Kidney (tissue), 14 donors: Measurements from ENCODE around the gene CPNE8. TPM values are rescaled to one million over a fixed set of nuclear protein-coding genes. Genes with fewer than 3 reads are reported as not detected.

Experiments used
- DNase-seq, 5 donors: peaks; one replicate each; pipeline ENCODE4 v3.0.0-alpha.2; 2013 to 2020
- FAIRE-seq: peaks from 2 replicates; lab custom pipeline; 2012; peaks lifted over from hg19 to GRCh38; lab: Jason Lieb, UNC
- H3K27ac ChIP-seq, 2 donors: one replicate each; pipeline ENCODE4 v1.7.0; 2013; ENCODE audit warnings: low read depth in 2 of 2, low read length in 2 of 2, inconsistent platforms in 1 of 2
- H3K27me3 ChIP-seq: one replicate; pipeline ENCODE4 v1.7.1; 2013; ENCODE audit warnings: low read length, inconsistent platforms; ENCODE audit not compliant: control insufficient read depth, insufficient read depth
- H3K36me3 ChIP-seq, 3 donors: one replicate each; pipeline versions ENCODE4 v1.7.0 to v1.7.1; 2013; ENCODE audit warnings: low read length in 3 of 3, control low read depth in 1 of 3, inconsistent platforms in 1 of 3; ENCODE audit not compliant: insufficient read depth in 3 of 3, control insufficient read depth in 2 of 3
- H3K4me1 ChIP-seq, 3 donors: one replicate each; pipeline versions ENCODE4 v1.7.0 to v1.7.1; 2013; ENCODE audit warnings: low read length in 3 of 3, inconsistent platforms in 1 of 3, low read depth in 1 of 3; ENCODE audit not compliant: control insufficient read depth in 2 of 3, insufficient read depth in 2 of 3
- H3K4me3 ChIP-seq, 3 donors: one replicate each; pipeline versions ENCODE4 v1.7.0 to v1.8.1; 2013; ENCODE audit warnings: low read length in 3 of 3, control low read depth in 1 of 3, inconsistent platforms in 1 of 3
- H3K9ac ChIP-seq, 3 donors: one replicate each; pipeline versions ENCODE4 v1.7.0 to v1.7.1; 2013; ENCODE audit warnings: low read length in 3 of 3, control low read depth in 1 of 3, inconsistent platforms in 1 of 3
- H3K9me3 ChIP-seq, 3 donors: one replicate each; pipeline versions ENCODE4 v1.7.0 to v1.7.1; 2013; ENCODE audit warnings: low read length in 3 of 3, control low read depth in 1 of 3, inconsistent platforms in 1 of 3; ENCODE audit not compliant: control insufficient read depth in 2 of 3, insufficient read depth in 1 of 3
- intact Hi-C: fragments of 100-400 bp; cut with DNase I; formaldehyde crosslinking; loops from one replicate; pipeline ENCODE4 v1.11.1; 2022
- polyA plus RNA-seq: library from polyadenylated mRNA; stranded (reverse); fragments of 350-450 nt; fragmentation: Illumina TruSeq; extraction: RNeasy Lipid Tissue Mini Kit (QIAGEN cat#74804); gene quantifications from one replicate; pipeline ENCODE4 v1.2.3, GENCODE V29; 2014; ENCODE audit warnings: low read depth, low replicate concordance; ENCODE audit not compliant: insufficient read depth
- total RNA-seq: library from RNA; stranded (reverse); fragmentation: NEBNext Ultra II Directional; extraction: Animal tissue kit (Norgen Biotek cat#: 25700); gene quantifications from one replicate; pipeline ENCODE4 v1.2.1, GENCODE V29; 2021
- TF ChIP-seq, protein P1 (sequence below): IDR thresholded peaks from 3 replicates; pipeline ENCODE4 v1.5.1; 2012; ENCODE audit warnings: mild to moderate bottlenecking, moderate library complexity, borderline replicate concordance; ENCODE audit not compliant: insufficient read depth; ENCODE audit errors: extremely low read depth
- donor health status: control.
- donor health status: control.
- donor health status: control.
- donor health status: control.
- donor health status: control.
- donor health status: DM: yes; HTN: yes; CAD: no.
- donor health status: Normal renal cell carcinoma (clear cell type).

CPNE8 gene
- total and polyA plus RNA-seq, 2 donors from 2014 or later, result 8.8 to 28.5 TPM

DNA sequence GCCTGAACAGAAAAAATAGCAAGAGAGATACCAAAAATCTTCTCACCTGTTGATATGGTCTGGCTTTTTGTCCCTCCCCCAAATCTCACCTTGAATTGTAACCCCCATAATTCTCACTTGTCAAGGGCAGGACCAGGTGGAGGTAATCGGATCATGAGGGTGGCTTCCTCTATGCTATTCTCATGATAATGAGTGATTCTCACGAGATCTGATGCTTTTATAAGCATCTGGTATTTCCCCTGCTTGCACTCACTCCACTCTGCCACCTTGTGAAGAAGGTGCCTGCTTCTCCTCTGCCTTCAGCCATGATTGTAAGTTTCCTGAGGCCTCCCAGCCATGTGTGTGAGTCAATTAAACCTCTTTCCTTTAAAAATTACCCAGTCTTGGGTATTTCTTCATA is 291.2 kb downstream of the CPNE8 start:
- H3K4me1 ChIP-seq, result no peaks in the 10 kb centered on the region
- no peaks in the 10 kb centered on the region for H3K9me3 ChIP-seq
- H3K27ac ChIP-seq, result no peak overlapping the region
- intact Hi-C loops, result no loop called here
- TF ChIP-seq, protein P1, sequence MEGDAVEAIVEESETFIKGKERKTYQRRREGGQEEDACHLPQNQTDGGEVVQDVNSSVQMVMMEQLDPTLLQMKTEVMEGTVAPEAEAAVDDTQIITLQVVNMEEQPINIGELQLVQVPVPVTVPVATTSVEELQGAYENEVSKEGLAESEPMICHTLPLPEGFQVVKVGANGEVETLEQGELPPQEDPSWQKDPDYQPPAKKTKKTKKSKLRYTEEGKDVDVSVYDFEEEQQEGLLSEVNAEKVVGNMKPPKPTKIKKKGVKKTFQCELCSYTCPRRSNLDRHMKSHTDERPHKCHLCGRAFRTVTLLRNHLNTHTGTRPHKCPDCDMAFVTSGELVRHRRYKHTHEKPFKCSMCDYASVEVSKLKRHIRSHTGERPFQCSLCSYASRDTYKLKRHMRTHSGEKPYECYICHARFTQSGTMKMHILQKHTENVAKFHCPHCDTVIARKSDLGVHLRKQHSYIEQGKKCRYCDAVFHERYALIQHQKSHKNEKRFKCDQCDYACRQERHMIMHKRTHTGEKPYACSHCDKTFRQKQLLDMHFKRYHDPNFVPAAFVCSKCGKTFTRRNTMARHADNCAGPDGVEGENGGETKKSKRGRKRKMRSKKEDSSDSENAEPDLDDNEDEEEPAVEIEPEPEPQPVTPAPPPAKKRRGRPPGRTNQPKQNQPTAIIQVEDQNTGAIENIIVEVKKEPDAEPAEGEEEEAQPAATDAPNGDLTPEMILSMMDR, result no peak
- no peak for DNase-seq
- no peak overlapping the region for H3K9ac ChIP-seq
- no peaks in the 10 kb centered on the region for H3K27me3 ChIP-seq
- FAIRE-seq, result no peak
- H3K36me3 ChIP-seq, result no peaks in the 10 kb centered on the region
- H3K4me3 ChIP-seq, result no peak overlapping the region

DNA sequence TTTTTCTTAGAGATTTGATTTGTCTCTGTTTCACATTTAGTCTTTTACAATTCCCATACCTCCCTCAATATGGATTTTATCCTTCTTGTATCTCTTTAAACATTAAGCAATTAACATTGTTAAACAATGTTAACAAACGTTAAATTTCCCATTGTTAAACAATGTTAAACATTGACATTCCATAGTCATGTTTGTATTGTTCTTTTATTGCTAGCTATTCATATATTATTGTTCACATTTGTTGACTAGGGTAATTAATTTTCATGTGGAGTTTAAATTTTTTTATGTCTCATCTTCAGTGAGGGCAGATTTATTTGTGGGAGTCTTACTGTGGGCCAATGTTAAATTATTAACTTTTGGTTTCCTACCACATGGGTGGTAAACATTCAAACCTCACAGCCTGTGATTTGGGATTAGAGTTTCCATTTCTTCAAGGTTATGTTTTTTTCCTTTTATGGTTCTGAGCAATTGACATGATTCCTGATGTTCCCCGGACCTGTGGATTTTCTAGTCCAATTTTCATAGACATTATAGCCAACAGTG is 294.5 kb downstream of the CPNE8 start:
- intact Hi-C loops, result no loop called here
- no peak overlapping the region for H3K27ac ChIP-seq
- DNase-seq (no peak), FAIRE-seq (peak; percentile 6)
- TF ChIP-seq, protein P1, result no peak
- no peaks in the 10 kb centered on the region for H3K27me3 ChIP-seq
- no peaks in the 10 kb centered on the region for H3K36me3 ChIP-seq
- no peaks in the 10 kb centered on the region for H3K4me1 ChIP-seq
- no peaks in the 10 kb centered on the region for H3K9me3 ChIP-seq
- H3K9ac ChIP-seq, result no peak overlapping the region
- no peak overlapping the region for H3K4me3 ChIP-seq

DNA sequence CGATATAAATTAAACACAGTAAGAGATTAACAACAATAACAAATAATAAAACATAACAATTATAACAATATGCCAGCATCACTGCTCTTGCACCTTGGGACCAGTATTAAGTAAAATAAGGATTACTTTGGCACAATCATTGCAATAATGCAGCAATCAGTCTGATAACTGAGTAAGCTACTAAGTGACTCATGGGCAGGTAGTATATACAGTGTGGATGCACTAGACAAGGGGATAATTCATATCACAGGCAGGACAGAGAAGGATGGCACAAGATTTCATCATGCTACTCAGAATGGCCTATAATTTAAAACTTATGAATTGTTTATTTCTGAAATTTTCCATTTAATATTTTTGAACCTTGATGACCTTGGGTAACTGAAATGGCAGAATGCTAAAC is 298.1 kb downstream of the CPNE8 start:
- FAIRE-seq, result no peak
- intact Hi-C loops, result no loop called here

More for the DNA sequence above, 298.1 kb downstream of the CPNE8 start:
- Histone ChIP-seq H3K27ac (no peak overlapping the region), H3K4me3 (no peak overlapping the region), H3K27me3 (no peaks in the 10 kb centered on the region), H3K4me1 (no peaks in the 10 kb centered on the region), H3K36me3 (no peaks in the 10 kb centered on the region), H3K9ac (no peak overlapping the region), H3K9me3 (no peaks in the 10 kb centered on the region)
- TF ChIP-seq, protein P1, result no peak
- DNase-seq, result no peak
